H1 (cell line): ENCODE measurements around the gene ZNF202. TPM values are rescaled to one million over a fixed set of nuclear protein-coding genes. Genes with fewer than 3 reads are reported as not detected.

Experiments used
- CTCF ChIA-PET: fragments of 300-600 bp; sonication (Branson Sonifier 250); formaldehyde crosslinking; loops from one replicate; lab custom pipeline; 2021; ENCODE audit not compliant: partially characterized antibody; lab: Charles Lee
- POLR2A ChIA-PET: fragments of 300-600 bp; sonication (Branson Sonifier 250); formaldehyde crosslinking; loops from one replicate; lab custom pipeline; 2021; ENCODE audit warnings: inconsistent platforms; ENCODE audit not compliant: partially characterized antibody; lab: Charles Lee
- DNase-seq, 2 experiments: peaks; one replicate each; pipeline versions ENCODE4 v3.0.0 to v3.0.0-alpha.2; 2010 to 2022; ENCODE audit warnings: low spot score in 2 of 2, low read depth in 1 of 2, mixed read lengths in 1 of 2
- FAIRE-seq: peaks from 2 replicates; lab custom pipeline; 2011; peaks lifted over from hg19 to GRCh38; lab: Jason Lieb, UNC
- H2AFZ ChIP-seq: 2 replicates; pipeline ENCODE4 v1.8.1; 2012; ENCODE audit warnings: low read length, inconsistent platforms
- H2AK5ac ChIP-seq: 2 replicates; pipeline ENCODE4 v1.6.1; 2013; ENCODE audit warnings: low read depth, low read length
- H2BK120ac ChIP-seq: replicated peaks from 2 replicates; pipeline ENCODE3; 2013; ENCODE audit warnings: low read depth, low read length, inconsistent platforms
- H2BK12ac ChIP-seq: 2 replicates; pipeline ENCODE4 v1.6.1; 2013; ENCODE audit warnings: low read depth, low read length
- H2BK15ac ChIP-seq: 2 replicates; pipeline ENCODE4 v1.6.1; 2013; ENCODE audit warnings: low read length
- H2BK20ac ChIP-seq: 2 replicates; pipeline ENCODE4 v1.6.1; 2013; ENCODE audit warnings: low read length
- H2BK5ac ChIP-seq: 2 replicates; pipeline ENCODE4 v1.6.1; 2013; ENCODE audit warnings: low read depth, low read length
- H3K14ac ChIP-seq: 2 replicates; pipeline ENCODE4 v1.6.1; 2013; ENCODE audit warnings: inconsistent platforms; ENCODE audit not compliant: insufficient read length
- H3K18ac ChIP-seq: 2 replicates; pipeline ENCODE4 v1.6.1; 2013; ENCODE audit warnings: low read length; ENCODE audit errors: extremely low read depth
- H3K23ac ChIP-seq: 2 replicates; pipeline ENCODE4 v1.6.1; 2013; ENCODE audit warnings: inconsistent platforms; ENCODE audit not compliant: insufficient read length
- H3K23me2 ChIP-seq: 2 replicates; pipeline ENCODE4 v1.6.1; 2013; ENCODE audit warnings: low read depth, low read length
- H3K27ac ChIP-seq: 2 replicates; pipeline ENCODE4 v1.6.1; 2011; ENCODE audit warnings: low read depth, low read length, inconsistent platforms
- H3K27me3 ChIP-seq, 4 experiments: replicated peaks in 1 of 4; 1 replicate in 1 of 4; 2 replicates in 3 of 4; pipeline versions ENCODE4 v1.6.1 to v1.8.1; 2011 to 2013; ENCODE audit warnings: low read length in 3 of 4, mild to moderate bottlenecking in 3 of 4, inconsistent platforms in 2 of 4, mixed read lengths in 2 of 4, moderate library complexity in 1 of 4; ENCODE audit not compliant: control insufficient read depth in 3 of 4, insufficient read depth in 3 of 4; ENCODE audit errors: extremely low read depth in 1 of 4
- H3K36me3 ChIP-seq, 4 experiments: 2 replicates each; pipeline versions ENCODE4 v1.6.1 to v1.8.1; 2011 to 2013; ENCODE audit warnings: mild to moderate bottlenecking in 4 of 4, low read length in 3 of 4, moderate library complexity in 2 of 4, control low read depth in 1 of 4, inconsistent platforms in 1 of 4; ENCODE audit not compliant: insufficient read depth in 4 of 4, control insufficient read depth in 2 of 4
- H3K4ac ChIP-seq: replicated peaks from 2 replicates; pipeline ENCODE3; 2013; ENCODE audit warnings: low read length, low read depth, mixed read lengths, inconsistent platforms; ENCODE audit not compliant: insufficient read length
- H3K4me1 ChIP-seq, 4 experiments: replicated peaks in 1 of 4; 1 replicate in 1 of 4; 2 replicates in 3 of 4; pipeline versions ENCODE4 v1.6.1 to v1.8.1; 2011 to 2013; ENCODE audit warnings: low read length in 3 of 4, inconsistent platforms in 2 of 4, mixed read lengths in 1 of 4; ENCODE audit not compliant: insufficient read depth in 4 of 4, control insufficient read depth in 3 of 4
- H3K4me2 ChIP-seq, 2 experiments: 2 replicates each; pipeline versions ENCODE4 v1.6.1 to v1.8.1; 2011 to 2013; ENCODE audit warnings: low read depth in 2 of 2, low read length in 2 of 2, control low read depth in 1 of 2, inconsistent platforms in 1 of 2, mild to moderate bottlenecking in 1 of 2; ENCODE audit not compliant: insufficient read depth in 1 of 2
- H3K4me3 ChIP-seq, 4 experiments: fragments of 200-600, 300-600 bp in 1 of 4; sonication (generic), shearing (Covaris generic), sonication (Bioruptor Twin) in 1 of 4; 2 replicates each; pipeline versions ENCODE4 v1.5.1 to v1.8.1; 2011 to 2016; ENCODE audit warnings: low read length in 4 of 4, low read depth in 3 of 4, control low read depth in 2 of 4, inconsistent platforms in 2 of 4, mild to moderate bottlenecking in 2 of 4, mixed read lengths in 1 of 4, moderate library complexity in 1 of 4; ENCODE audit not compliant: insufficient read depth in 2 of 4; ENCODE audit errors: extremely low read depth in 1 of 4
- H3K56ac ChIP-seq: replicated peaks from 2 replicates; pipeline ENCODE3; 2013; ENCODE audit warnings: low read depth, mild to moderate bottlenecking, mixed read lengths, low read length, inconsistent platforms; ENCODE audit not compliant: insufficient read length
- H3K79me1 ChIP-seq: 2 replicates; pipeline ENCODE4 v1.6.1; 2013; ENCODE audit warnings: low read depth, low read length, control low read depth
- H3K79me2 ChIP-seq, 2 experiments: 2 replicates each; pipeline versions ENCODE4 v1.6.1 to v1.8.1; 2012 to 2013; ENCODE audit warnings: low read length in 2 of 2, mild to moderate bottlenecking in 2 of 2, inconsistent platforms in 1 of 2; ENCODE audit not compliant: insufficient read depth in 2 of 2, control insufficient read depth in 1 of 2
- H3K9ac ChIP-seq, 4 experiments: replicated peaks in 1 of 4; 1 replicate in 1 of 4; 2 replicates in 3 of 4; pipeline versions ENCODE4 v1.6.1 to v1.8.1; 2011 to 2013; ENCODE audit warnings: low read depth in 3 of 4, low read length in 3 of 4, control low read depth in 2 of 4, mild to moderate bottlenecking in 2 of 4, moderate library complexity in 2 of 4, inconsistent platforms in 1 of 4; ENCODE audit errors: extremely low read depth in 1 of 4
- H3K9me3 ChIP-seq, 2 experiments: 2 replicates each; pipeline versions ENCODE4 v1.6.1 to v1.8.1; 2012 to 2013; ENCODE audit warnings: mild to moderate bottlenecking in 2 of 2, moderate library complexity in 2 of 2, control low read depth in 1 of 2, inconsistent platforms in 1 of 2, low read depth in 1 of 2, low read length in 1 of 2, mixed read lengths in 1 of 2; ENCODE audit not compliant: insufficient read depth in 2 of 2
- H4K20me1 ChIP-seq, 2 experiments: replicated peaks in 1 of 2; 2 replicates each; pipeline versions ENCODE3 to v1.8.1; 2011 to 2013; ENCODE audit warnings: inconsistent platforms in 2 of 2, low read length in 2 of 2, mild to moderate bottlenecking in 1 of 2; ENCODE audit not compliant: insufficient read depth in 2 of 2, control insufficient read depth in 1 of 2
- H4K5ac ChIP-seq: 2 replicates; pipeline ENCODE4 v1.6.1; 2013; ENCODE audit warnings: low read length, low read depth, mixed read lengths, inconsistent platforms; ENCODE audit not compliant: insufficient read length
- H4K8ac ChIP-seq: 2 replicates; pipeline ENCODE4 v1.8.0; 2013; ENCODE audit warnings: mild to moderate bottlenecking, moderate library complexity, low read length, inconsistent platforms; ENCODE audit not compliant: insufficient read depth; ENCODE audit errors: extremely low read depth
- H4K91ac ChIP-seq: replicated peaks from 2 replicates; pipeline ENCODE3; 2013; ENCODE audit warnings: low read length, mixed read lengths, inconsistent platforms; ENCODE audit not compliant: insufficient read length
- ATF2 ChIP-seq: IDR thresholded peaks from 2 replicates; pipeline ENCODE4 v1.6.1; 2012; ENCODE audit warnings: low read length, inconsistent platforms
- ATF3 ChIP-seq: IDR thresholded peaks from 2 replicates; pipeline ENCODE4 v1.6.1; 2011; ENCODE audit warnings: low read depth, mild to moderate bottlenecking, low read length; ENCODE audit not compliant: insufficient read depth
- CHD1 ChIP-seq: IDR thresholded peaks from 2 replicates; pipeline ENCODE4 v1.6.1; 2012; ENCODE audit warnings: low read depth, low read length, improper control_type of control experiment
- CTBP2 ChIP-seq: IDR thresholded peaks from 2 replicates; pipeline ENCODE4 v1.7.0; 2011; ENCODE audit warnings: borderline replicate concordance, mild to moderate bottlenecking, moderate library complexity, mixed read lengths, low read length; ENCODE audit not compliant: insufficient read depth, insufficient read length
- GTF2F1 ChIP-seq: IDR thresholded peaks from 2 replicates; pipeline ENCODE4 v1.6.1; 2012; ENCODE audit warnings: low read depth, low read length, improper control_type of control experiment, borderline replicate concordance
- JUN ChIP-seq: IDR thresholded peaks from 2 replicates; pipeline ENCODE4 v1.6.1; 2011; ENCODE audit warnings: low read depth, mild to moderate bottlenecking, improper control_type of control experiment, low read length
- JUND ChIP-seq: IDR thresholded peaks from 2 replicates; pipeline ENCODE4 v1.6.1; 2011; ENCODE audit warnings: mild to moderate bottlenecking, improper control_type of control experiment, low read length
- KDM1A ChIP-seq: fragments of 200-600, 300-600 bp; sonication (generic); IDR thresholded peaks from 2 replicates; pipeline ENCODE4 v1.7.1; 2016; ENCODE audit warnings: mild to moderate bottlenecking, low read length, borderline replicate concordance
- RNF2 ChIP-seq: fragments of 200-900, 300-1000 bp; sonication (generic); IDR thresholded peaks from 2 replicates; pipeline ENCODE4 v1.7.1; 2016; ENCODE audit warnings: borderline replicate concordance, low read depth, mild to moderate bottlenecking, antibody characterized with exemption, low read length; ENCODE audit not compliant: poor library complexity, severe bottlenecking; ENCODE audit errors: missing control alignments
- SIN3A ChIP-seq, 2 experiments: IDR thresholded peaks in 1 of 2; conservative IDR thresholded peaks in 1 of 2; 2 replicates each; pipeline ENCODE4 v1.6.1; 2011 to 2012; ENCODE audit warnings: low read length in 2 of 2, improper control_type of control experiment in 1 of 2, low read depth in 1 of 2, mild to moderate bottlenecking in 1 of 2
- SIX5 ChIP-seq: IDR thresholded peaks from 2 replicates; pipeline ENCODE4 v1.6.1; 2011; ENCODE audit warnings: mild to moderate bottlenecking, low read depth, low read length
- WGBS, 2 experiments: shearing (Covaris generic) in 1 of 2; methylation state at CpG; one replicate each; pipeline versions ENCODE4 v1.1.6 to v1.1.7; 2013 to 2015; ENCODE audit warnings: low lambda C conversion rate in 2 of 2, mixed read lengths in 2 of 2, inconsistent platforms in 1 of 2, low coverage in 1 of 2, missing lambda C conversion rate in 1 of 2; ENCODE audit not compliant: insufficient replicate concordance in 2 of 2, insufficient coverage in 1 of 2, insufficient read length in 1 of 2; ENCODE audit errors: extremely low coverage in 1 of 2, missing lambda C conversion rate in 1 of 2; 5-methylcytosine and 5-hydroxymethylcytosine counted together
- polyA plus RNA-seq, 7 experiments: library from polyadenylated mRNA; depleted of rRNA in 3 of 7; stranded (reverse) in 5 of 7; unstranded in 2 of 7; fragments of >200 nt in 5 of 7; fragments of 200-250 nt in 2 of 7; gene quantifications; 1 replicate in 5 of 7; 2 replicates in 1 of 7; 4 replicates in 1 of 7; pipeline versions ENCODE4 v1.2.1 to v1.2.3, GENCODE V29; 2011 to 2013; ENCODE audit warnings: missing spikeins in 2 of 7, mixed read lengths in 2 of 7
- total RNA-seq: library from RNA; stranded (reverse); fragmentation: NEBNext Ultra II Directional; extraction: Animal tissue kit (Norgen Biotek cat#: 25700); gene quantifications from 2 replicates; pipeline ENCODE4 v1.2.1, GENCODE V29; 2021

The ZNF202 gene
- total and polyA plus RNA-seq, 2 of the 8 experiments (the other 6 are each of a cell fraction or from before 2014, with no cell fraction given): 14.1 to 33.9 TPM

GRCh38 chr11:123719452-123719851 lies 22.0 kb downstream of the ZNF202 start:
- Histone ChIP-seq H3K79me1 (0 out of 2 replicates have a peak, but pooled peaks cover 1% of the 10 kb centered on the region), H3K27me3 (no peaks in the 10 kb centered on the region), H2BK120ac (no peak overlapping the region), H3K23ac (no peak overlapping the region), H2BK15ac (no peak overlapping the region), H3K14ac (no peak overlapping the region), H3K56ac (no peak overlapping the region), H4K5ac (no peak overlapping the region), H3K9me3 (no peaks in the 10 kb centered on the region), H4K8ac (no peak overlapping the region), H3K4me1 (no peaks in the 10 kb centered on the region), H2AFZ (no peak overlapping the region), H4K91ac (no peak overlapping the region), H4K20me1 (no peaks in the 10 kb centered on the region), H3K18ac (no peak overlapping the region), H3K4ac (no peak overlapping the region), H2AK5ac (no peak overlapping the region), H2BK12ac (no peak overlapping the region), H2BK20ac (no peak overlapping the region), H3K27ac (no peak overlapping the region), H3K79me2 (no peaks in the 10 kb centered on the region), H3K4me3 (no peak overlapping the region), H3K36me3 (peaks cover 3 to 11% (median 6%) of the 10 kb centered on the region in 4 experiments; a peak in 6 of 8 replicates), H3K23me2 (no peaks in the 10 kb centered on the region), H2BK5ac (no peak overlapping the region), H3K9ac (no peak overlapping the region), H3K4me2 (no peak overlapping the region)
- DNase-seq: no peak
- POLR2A ChIA-PET: no interaction called here
- CTCF ChIA-PET: interaction anchor here (0.9 to 2.8 kb wide), 6 partner anchors 7 to 82 kb away, joined by 3 to 13 read pairs (median 4); no protein-coding TSS in a partner anchor
- 88% methylated on average over 1 of the region's 1 CpG; no CpG with 5 or more reads in 1 of the 2 experiments for WGBS, 2 experiments
- FAIRE-seq: no peak
- no peak for TF ChIP-seq CTBP2
- TF ChIP-seq GTF2F1: no peak
- TF ChIP-seq KDM1A: no peak
- TF ChIP-seq ATF2: no peak
- no peak for TF ChIP-seq JUND
- TF ChIP-seq CHD1: no peak
- no peak for TF ChIP-seq SIX5
- no peak for TF ChIP-seq ATF3
- TF ChIP-seq RNF2: no peak
- no peak for TF ChIP-seq SIN3A (conservative IDR thresholded peaks at IDR 0.05 in 1 of 2, IDR thresholded peaks at IDR 0.05 in 1 of 2; ENCODE audit: low read depth in 1 of 2, low read length in 2 of 2)
- TF ChIP-seq JUN: no peak
